GM10248 (cell line): ENCODE results near the gene CMIP.

Experiments
- CTCF ChIA-PET: fragments of 300-600 bp; sonication (Branson Sonifier 250); formaldehyde crosslinking; extraction: SDS; loops from one replicate; lab custom pipeline; 2021; ENCODE audit warnings: antibody characterized with exemption; lab: Yijun Ruan, JAX
- POLR2A ChIA-PET: fragments of 350-650 bp; sonication (Branson Sonifier 250); formaldehyde crosslinking; extraction: SDS; loops from one replicate; lab custom pipeline; 2020; ENCODE audit warnings: antibody characterized with exemption; lab: Yijun Ruan, JAX
- DNase-seq: peaks from one replicate; pipeline ENCODE4 v3.0.0; 2012; ENCODE audit errors: extremely low spot score
- TF ChIP-seq, protein P1 (sequence below): IDR thresholded peaks from 2 replicates; pipeline ENCODE4 v1.5.1; 2012; ENCODE audit warnings: mild to moderate bottlenecking, low read depth; ENCODE audit errors: extremely low read depth, missing control alignments, control extremely low read depth

The CMIP gene

DNA sequence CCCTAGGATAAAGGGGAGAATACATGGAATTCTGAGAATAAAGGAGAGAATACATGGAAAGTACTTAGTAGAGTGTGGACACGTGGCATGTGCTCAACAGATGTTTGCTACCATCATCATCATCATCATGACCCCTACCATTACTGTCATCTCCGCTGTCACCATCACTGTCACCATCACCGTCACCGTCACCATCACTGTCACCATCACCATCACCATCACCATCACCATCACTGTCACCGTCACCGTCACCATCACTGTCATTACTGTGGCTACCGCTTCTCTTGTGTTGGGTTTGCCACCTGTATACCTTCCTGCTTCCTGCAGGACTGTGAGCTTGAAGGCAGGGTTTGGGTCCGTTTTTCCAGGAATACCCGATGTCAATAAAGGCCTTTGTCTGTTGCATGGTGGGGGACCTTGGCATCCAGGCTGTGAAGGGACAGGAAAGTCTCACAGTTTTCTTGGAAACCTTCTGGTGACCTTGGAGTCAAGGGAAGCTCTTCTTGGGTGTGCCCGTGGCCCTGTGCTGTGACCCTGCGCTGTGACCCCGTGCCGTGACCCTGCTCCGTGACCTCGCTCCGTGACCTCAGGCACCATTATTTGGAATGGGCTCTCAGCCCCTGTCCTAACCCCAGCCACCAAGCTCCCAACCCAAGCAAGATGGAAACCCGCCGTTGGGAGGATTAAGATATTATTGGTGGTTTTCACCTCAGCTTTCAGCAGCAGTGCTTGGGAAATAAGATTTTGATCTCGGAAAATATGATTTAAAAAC lies 14.4 kb downstream of the CMIP start:
- no peak for DNase-seq
- ChIA-PET POLR2A (no interaction called here), CTCF (interaction anchor here (1.0 kb wide), 1 partner anchor 13 kb away, joined by 4 read pairs; no protein-coding TSS in a partner anchor)
- TF ChIP-seq, protein P1, sequence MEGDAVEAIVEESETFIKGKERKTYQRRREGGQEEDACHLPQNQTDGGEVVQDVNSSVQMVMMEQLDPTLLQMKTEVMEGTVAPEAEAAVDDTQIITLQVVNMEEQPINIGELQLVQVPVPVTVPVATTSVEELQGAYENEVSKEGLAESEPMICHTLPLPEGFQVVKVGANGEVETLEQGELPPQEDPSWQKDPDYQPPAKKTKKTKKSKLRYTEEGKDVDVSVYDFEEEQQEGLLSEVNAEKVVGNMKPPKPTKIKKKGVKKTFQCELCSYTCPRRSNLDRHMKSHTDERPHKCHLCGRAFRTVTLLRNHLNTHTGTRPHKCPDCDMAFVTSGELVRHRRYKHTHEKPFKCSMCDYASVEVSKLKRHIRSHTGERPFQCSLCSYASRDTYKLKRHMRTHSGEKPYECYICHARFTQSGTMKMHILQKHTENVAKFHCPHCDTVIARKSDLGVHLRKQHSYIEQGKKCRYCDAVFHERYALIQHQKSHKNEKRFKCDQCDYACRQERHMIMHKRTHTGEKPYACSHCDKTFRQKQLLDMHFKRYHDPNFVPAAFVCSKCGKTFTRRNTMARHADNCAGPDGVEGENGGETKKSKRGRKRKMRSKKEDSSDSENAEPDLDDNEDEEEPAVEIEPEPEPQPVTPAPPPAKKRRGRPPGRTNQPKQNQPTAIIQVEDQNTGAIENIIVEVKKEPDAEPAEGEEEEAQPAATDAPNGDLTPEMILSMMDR: no peak

- DNase-seq: no peak
- ChIA-PET CTCF (no interaction called here), POLR2A (no interaction called here)
- TF ChIP-seq, protein P1: no peak
These were observed 15.5 kb downstream of the CMIP start for GRCh38 chr16:81460075-81460474.

- CTCF ChIA-PET: interaction anchor here (1.0 kb wide), 1 partner anchor 52 kb away, joined by 4 read pairs; no protein-coding TSS in a partner anchor
- POLR2A ChIA-PET: no interaction called here
- TF ChIP-seq, protein P1: no peak
- no peak for DNase-seq
These were observed 16.6 kb downstream of the CMIP start for GRCh38 chr16:81461243-81461642.

DNA sequence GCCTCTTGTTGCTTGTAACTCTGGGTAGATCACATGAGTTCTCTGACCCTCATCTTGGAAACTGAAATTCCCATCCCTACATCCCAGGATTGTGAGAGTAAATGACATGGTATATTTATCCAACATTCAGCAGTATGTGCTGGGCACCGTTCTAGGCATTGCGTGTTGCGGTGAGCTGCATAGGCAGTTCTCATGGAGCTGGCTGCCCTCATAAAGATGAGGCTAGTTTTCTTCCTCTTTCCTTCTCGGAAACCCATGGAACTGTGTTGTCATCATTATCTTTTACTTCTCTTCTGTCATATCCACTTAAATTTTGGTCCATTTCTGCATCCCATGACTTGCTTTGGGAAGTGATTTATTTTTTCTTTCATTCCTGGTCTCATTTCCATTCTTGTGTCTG lies 17.2 kb downstream of the CMIP start:
- TF ChIP-seq, protein P1: no peak
- ChIA-PET POLR2A (no interaction called here), CTCF (interaction anchor here (0.9 to 1.5 kb wide), 3 partner anchors 19 to 52 kb away, joined by 3 to 7 read pairs (median 4); no protein-coding TSS in a partner anchor)
- DNase-seq: no peak

GRCh38 chr16:81462683-81463082 lies 18.1 kb downstream of the CMIP start:
- POLR2A ChIA-PET: no interaction called here
- no peak for DNase-seq
- TF ChIP-seq, protein P1: no peak
- CTCF ChIA-PET: interaction anchor here (0.9 to 1.5 kb wide), 2 partner anchors 18 to 23 kb away, joined by 3 to 7 read pairs; no protein-coding TSS in a partner anchor

DNA sequence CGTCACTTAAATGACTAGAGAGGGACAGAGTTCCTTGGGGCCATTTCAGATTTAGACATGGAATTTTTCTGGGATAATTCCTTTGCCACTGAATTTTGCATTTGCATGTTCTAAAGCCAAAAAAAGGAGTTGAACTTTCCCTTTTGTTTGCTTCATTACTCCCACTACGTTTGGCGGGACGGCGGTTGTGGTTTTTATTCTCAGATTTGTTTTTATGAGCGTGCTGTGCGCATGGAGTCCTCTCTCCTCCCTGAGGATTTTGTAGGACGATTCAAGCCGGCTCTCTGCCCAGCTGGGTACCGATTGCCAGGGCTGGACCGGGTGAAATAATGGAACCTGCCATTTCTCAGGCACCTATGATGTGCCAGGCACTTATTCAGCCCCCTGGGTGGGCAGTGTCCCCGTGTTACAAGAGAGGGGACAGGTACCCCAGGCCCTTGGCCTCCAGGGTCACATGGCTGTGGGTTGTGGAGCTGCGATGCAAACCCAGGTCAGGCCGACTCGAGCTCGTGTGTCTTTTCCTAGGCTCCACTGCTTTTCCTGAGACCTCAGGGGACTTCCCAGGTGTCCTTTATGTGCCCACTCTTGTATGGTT lies 18.8 kb downstream of the CMIP start:
- TF ChIP-seq, protein P1: no peak
- ChIA-PET CTCF (interaction anchor here (1.3 to 1.5 kb wide), 3 partner anchors 13 to 18 kb away, joined by 4 to 7 read pairs (median 5); no protein-coding TSS in a partner anchor), POLR2A (no interaction called here)
- DNase-seq: no peak
